ENCODE measurements around the gene BPGM. TPM values are rescaled to one million over a fixed set of nuclear protein-coding genes. Genes with fewer than 3 reads are reported as not detected.
"Not testable (repeated sequence)": the region's sequence is repeated elsewhere in the genome, so short reads cannot be mapped to it uniquely, and the experiment has no call there.

The BPGM gene
- total RNA-seq, 1 donor from 2014 or later, result 14.8 TPM

DNA sequence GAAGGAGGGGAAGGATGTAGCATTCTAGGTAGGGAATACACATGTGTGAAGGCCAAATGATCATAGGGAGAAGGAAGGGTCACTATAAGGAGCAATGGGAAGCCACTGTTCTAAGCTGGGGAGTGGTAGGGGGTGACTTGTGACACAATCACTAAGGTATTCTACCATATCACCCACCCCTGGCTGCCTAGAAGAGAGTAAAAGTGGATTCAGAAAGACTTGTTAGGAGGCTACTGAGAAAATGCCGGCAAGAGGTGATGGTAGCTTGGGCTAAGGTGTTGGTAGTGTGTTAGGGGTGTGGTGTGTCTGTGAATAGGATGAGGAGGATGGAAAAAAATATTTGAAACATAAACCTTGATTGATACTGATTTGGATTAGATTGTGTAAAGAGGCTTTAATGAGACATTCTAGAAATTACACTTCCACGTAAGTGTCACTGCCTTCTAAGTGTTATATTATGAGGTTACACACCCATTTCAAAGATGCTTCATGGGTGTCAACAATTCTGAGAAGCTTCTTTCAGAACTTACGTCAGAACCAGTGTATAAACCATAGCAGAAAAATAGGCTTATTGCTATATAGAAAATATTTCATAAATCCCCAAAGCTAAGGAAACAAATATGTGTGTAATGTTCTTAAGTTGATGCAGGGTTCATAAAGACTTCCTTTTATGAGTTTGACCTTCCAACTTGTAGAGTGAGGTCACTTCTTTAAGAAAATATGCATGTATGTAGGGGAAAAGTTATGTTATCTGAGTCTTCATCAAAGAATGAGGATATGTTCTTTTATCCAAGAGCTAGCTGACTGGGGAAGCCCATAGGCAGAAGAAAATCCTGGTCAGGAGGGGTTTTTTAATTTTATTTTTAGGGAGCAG, 5.6 kb upstream of the BPGM start:
- no peak overlapping the region for H3K4me3 ChIP-seq
- H3K36me3 ChIP-seq, result no peaks in the 10 kb centered on the region
- H3K9me3 ChIP-seq, result no peaks in the 10 kb centered on the region
- intact Hi-C loops (cut with DNase I), result no loop called here
- no peak overlapping the region for H3K27ac ChIP-seq
- TF ChIP-seq, protein P1, sequence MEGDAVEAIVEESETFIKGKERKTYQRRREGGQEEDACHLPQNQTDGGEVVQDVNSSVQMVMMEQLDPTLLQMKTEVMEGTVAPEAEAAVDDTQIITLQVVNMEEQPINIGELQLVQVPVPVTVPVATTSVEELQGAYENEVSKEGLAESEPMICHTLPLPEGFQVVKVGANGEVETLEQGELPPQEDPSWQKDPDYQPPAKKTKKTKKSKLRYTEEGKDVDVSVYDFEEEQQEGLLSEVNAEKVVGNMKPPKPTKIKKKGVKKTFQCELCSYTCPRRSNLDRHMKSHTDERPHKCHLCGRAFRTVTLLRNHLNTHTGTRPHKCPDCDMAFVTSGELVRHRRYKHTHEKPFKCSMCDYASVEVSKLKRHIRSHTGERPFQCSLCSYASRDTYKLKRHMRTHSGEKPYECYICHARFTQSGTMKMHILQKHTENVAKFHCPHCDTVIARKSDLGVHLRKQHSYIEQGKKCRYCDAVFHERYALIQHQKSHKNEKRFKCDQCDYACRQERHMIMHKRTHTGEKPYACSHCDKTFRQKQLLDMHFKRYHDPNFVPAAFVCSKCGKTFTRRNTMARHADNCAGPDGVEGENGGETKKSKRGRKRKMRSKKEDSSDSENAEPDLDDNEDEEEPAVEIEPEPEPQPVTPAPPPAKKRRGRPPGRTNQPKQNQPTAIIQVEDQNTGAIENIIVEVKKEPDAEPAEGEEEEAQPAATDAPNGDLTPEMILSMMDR (IDR thresholded peaks at IDR 0.05), result no peak
- H3K27me3 ChIP-seq, result no peaks in the 10 kb centered on the region
- DNase-seq (no peak), ATAC-seq (no peak)
- H3K4me1 ChIP-seq, result peaks cover 21% of the 10 kb centered on the region

DNA sequence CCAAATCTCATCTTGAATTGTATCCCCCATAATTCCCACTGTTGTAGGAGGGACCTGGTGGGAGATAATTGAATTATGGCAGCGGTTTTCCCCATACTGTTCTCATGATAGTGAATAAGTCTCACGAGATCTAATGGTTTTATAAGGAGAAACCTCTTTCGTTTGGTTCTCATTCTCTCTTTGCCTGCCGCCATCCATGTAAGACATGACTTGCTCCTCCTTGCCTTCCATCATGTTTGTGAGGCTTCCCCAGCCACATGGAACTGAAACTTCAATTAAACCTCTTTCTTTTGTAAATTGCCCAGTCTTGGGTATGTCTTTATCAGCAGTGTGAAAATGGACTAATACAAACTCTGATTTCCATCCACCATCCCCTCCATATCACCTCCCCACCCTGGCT, 4.7 kb upstream of the BPGM start:
- intact Hi-C loops (cut with DNase I), result not testable (repeated sequence)

DNA sequence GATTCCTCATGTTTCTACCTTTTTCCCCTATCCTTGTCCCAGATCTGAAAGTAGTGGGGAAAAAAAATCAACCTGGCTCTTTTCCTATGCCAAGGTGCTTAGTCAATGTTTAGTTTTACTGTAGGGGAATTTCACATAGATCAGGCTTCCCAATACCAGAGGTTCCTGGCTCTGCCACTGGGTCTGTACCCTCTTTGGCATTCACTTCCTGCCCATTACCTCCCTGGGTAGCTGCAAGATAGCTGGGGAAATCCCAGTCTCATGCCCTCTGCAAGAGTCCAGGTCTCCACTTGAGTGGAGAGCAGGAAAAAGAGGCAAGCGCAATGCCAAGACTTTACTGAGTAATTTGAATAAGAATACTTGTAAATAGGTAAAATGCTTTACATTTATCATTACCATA, 3.5 kb upstream of the BPGM start:
- TF ChIP-seq, protein P1 (IDR thresholded peaks at IDR 0.05), result no peak
- DNase-seq, result no peak
- H3K4me3 ChIP-seq, result no peak overlapping the region
- H3K36me3 ChIP-seq, result no peaks in the 10 kb centered on the region
- no peaks in the 10 kb centered on the region for H3K9me3 ChIP-seq
- no peaks in the 10 kb centered on the region for H3K27me3 ChIP-seq
- intact Hi-C loops (cut with DNase I), result no loop called here
- ATAC-seq, result peak; percentile 19
- H3K4me1 ChIP-seq, result peaks cover 23% of the 10 kb centered on the region
- H3K27ac ChIP-seq, result no peak overlapping the region

More for the DNA sequence above, 4.7 kb upstream of the BPGM start:
- H3K36me3 ChIP-seq, ATAC-seq, H3K9me3 ChIP-seq, H3K27me3 ChIP-seq, H3K27ac ChIP-seq, DNase-seq, H3K4me3 ChIP-seq: not testable (repeated sequence)
- H3K4me1 ChIP-seq, result peaks cover 21% of the 10 kb centered on the region

DNA sequence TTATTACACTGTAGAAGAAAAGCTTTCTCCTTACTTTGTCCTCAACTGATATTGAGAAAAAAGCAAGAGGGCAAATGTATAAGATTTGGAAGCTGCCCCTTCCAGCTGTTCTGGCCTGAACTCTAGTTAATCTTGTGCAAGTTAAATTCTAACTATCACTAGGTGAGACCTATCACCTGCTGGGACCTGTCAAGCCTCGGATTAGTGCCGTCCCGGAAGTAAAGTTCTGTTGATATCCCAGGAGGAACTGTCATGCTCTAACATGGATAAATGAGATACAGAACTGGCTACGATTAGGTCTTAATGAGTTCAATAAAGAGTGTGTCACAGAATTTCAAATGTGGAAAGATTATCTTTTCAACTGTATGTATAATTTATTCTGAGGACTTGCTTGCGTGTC, 1.2 kb upstream of the BPGM start:
- Histone ChIP-seq H3K9me3 (no peaks in the 10 kb centered on the region), H3K4me3 (peak overlapping the region; percentile 79), H3K27ac (peak overlapping the region; percentile 91), H3K27me3 (no peaks in the 10 kb centered on the region), H3K36me3 (no peaks in the 10 kb centered on the region), H3K4me1 (peaks cover 22% of the 10 kb centered on the region)
- intact Hi-C loops (cut with DNase I), result no loop called here
- ATAC-seq (no peak), DNase-seq (no peak)
- TF ChIP-seq, protein P1 (IDR thresholded peaks at IDR 0.05), result no peak

DNA sequence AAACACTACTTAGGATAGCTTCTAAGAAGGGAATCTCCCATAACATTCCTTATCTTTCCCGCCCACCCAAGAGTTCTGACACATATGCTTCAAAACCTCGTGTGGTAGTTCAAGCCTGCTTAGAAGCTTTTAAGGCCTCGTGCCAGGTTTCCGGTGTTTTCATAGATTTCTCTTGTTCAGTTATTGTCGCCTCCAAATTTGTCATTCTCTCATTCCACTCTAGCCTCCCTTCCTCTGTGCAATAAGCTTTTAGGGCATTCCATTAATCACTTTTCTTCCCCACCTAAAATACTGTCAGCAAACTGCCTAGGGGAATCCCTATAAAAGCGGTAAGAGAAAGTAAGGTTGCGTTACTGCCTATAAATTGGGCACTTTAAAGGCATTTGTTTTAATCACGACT, 718 bp upstream of the BPGM start:
- ATAC-seq (no peak), DNase-seq (no peak)
- intact Hi-C loops (cut with DNase I), result no loop called here
- H3K4me3 ChIP-seq, result peak overlapping the region; percentile 79
- H3K9me3 ChIP-seq, result no peaks in the 10 kb centered on the region
- H3K27me3 ChIP-seq, result no peaks in the 10 kb centered on the region
- TF ChIP-seq, protein P1 (IDR thresholded peaks at IDR 0.05), result no peak
- H3K4me1 ChIP-seq, result peaks cover 22% of the 10 kb centered on the region
- no peaks in the 10 kb centered on the region for H3K36me3 ChIP-seq
- H3K27ac ChIP-seq, result peak overlapping the region; percentile 91

DNA sequence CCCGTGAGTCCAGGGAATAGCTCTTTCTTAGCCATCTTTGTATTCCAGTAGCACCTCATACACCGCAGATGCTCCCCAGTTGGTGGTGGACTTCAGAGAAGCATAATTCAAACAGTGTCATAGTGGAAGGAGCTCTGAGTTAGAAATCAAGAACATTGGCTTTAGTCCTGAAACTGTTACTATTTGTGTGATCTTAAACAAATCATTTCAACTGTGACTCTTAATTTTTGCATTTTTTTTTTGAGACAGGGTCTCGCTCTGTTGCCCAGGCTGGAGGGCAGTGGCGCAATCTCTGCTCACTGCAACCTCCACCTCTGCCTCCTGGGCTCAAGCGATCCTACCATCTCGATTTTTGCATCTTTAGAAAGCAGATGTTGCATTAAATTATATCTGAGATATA, 1.8 kb downstream of the BPGM start:
- DNase-seq, result no peak
- H3K4me3 ChIP-seq, result no peak overlapping the region
- TF ChIP-seq, protein P1 (IDR thresholded peaks at IDR 0.05), result no peak
- peaks cover 17% of the 10 kb centered on the region for H3K4me1 ChIP-seq
- H3K9me3 ChIP-seq, result no peaks in the 10 kb centered on the region
- no peaks in the 10 kb centered on the region for H3K27me3 ChIP-seq
- no peak for ATAC-seq
- H3K36me3 ChIP-seq, result no peaks in the 10 kb centered on the region
- no peak overlapping the region for H3K27ac ChIP-seq
- intact Hi-C loops (cut with DNase I), result no loop called here

All from upper lobe of right lung (tissue), 1 donor.